ENCODE results near the gene SMPD4. TPM values are rescaled to one million over a fixed set of nuclear protein-coding genes. Genes with fewer than 3 reads are reported as not detected.
"Not testable (repeated sequence)": the region's sequence is repeated elsewhere in the genome, so short reads cannot be mapped to it uniquely, and the experiment has no call there.

Gene SMPD4
- total RNA-seq, 5 donors from 2014 or later (not counting 1 experiment from before 2014, with no cell fraction given): 56.3 to 75.7 (median 62.9) TPM

DNA sequence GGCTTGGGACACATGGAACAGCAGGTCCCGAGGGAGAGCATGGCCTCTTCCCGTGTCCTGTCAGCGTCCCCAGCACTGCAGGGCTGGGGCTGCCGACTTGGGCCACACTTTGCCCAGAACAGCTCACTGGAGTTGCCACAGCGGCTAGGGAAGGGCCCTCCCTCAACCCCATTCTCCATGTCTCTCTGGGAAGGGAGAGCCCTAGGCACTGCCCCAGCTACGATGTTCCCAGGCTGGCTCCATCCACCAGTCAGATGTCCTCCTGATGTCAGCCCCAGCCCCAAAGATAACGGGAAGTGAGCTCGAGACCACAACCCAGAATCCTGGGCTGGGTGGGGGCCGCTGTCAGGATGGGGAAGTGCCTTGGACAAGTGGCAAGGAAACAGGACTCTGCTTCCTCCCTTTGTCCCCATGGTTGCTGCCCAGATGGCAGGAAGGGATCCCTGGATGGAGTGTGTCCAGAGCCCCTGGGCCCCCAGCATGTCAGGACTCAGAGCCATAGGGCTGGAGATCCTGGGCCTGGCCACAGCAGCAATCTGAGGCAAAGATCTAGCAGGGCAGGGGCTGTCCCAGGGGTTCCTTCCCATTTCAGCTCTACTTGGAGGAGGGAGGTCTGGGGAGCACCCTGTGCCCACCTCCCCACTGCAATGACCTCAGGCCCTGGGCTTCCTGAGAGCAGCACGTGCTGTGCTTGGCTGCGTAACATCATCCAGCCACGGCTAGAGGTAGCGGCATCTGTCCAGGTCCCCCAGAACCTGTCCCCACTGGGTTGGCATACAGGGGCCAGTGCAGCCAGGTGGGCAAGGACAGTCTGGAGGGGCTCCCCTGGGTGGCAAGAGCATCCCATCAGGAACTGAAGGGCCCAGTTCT, 38.8 kb downstream of the SMPD4 start:
- H3K9me3 ChIP-seq; H3K27ac Mint-ChIP-seq; H3K4me3 ChIP-seq (ENCODE audit: control insufficient read depth in 1 of 2, extremely low read depth in 1 of 2, low read length in 1 of 2); CTCF ChIA-PET; H3K36me3 ChIP-seq (ENCODE audit: control insufficient read depth in 2 of 2, extremely low read depth in 1 of 2, insufficient read depth in 1 of 2, low read length in 1 of 2); H3K36me3 Mint-ChIP-seq; POLR2A ChIA-PET; ATAC-seq (replicated peaks in 1 of 4); H3K9me3 Mint-ChIP-seq; H3K27ac ChIP-seq (ENCODE audit: low read length): not testable (repeated sequence)
- H3K4me1 ChIP-seq (ENCODE audit: control insufficient read depth in 1 of 2, extremely low read depth in 1 of 2, insufficient read depth in 2 of 2, low read length in 2 of 2): peaks cover 0 to 12% of the 10 kb centered on the region in 2 experiments
- WGBS (ENCODE audit: insufficient coverage): 89% methylated on average over 4 of the region's 13 CpGs
- H3K4me1 Mint-ChIP-seq: peaks cover 0 to 10% (median 10%) of the 10 kb centered on the region in 3 donors
- H3K4me3 Mint-ChIP-seq: peak overlapping the region in 2 of 3 donors; percentile 39 to 79
- peak in 1 of 35 experiments; percentile 13 for DNase-seq
- H3K27me3 ChIP-seq (replicated peaks in 1 of 2; ENCODE audit: control insufficient read depth in 2 of 2, extremely low read depth in 1 of 2, insufficient read depth in 2 of 2, low read length in 1 of 2): peaks cover 4 to 25% of the 10 kb centered on the region in 2 experiments
- peaks cover 5 to 13% of the 10 kb centered on the region in 2 donors for H3K27me3 Mint-ChIP-seq

DNA sequence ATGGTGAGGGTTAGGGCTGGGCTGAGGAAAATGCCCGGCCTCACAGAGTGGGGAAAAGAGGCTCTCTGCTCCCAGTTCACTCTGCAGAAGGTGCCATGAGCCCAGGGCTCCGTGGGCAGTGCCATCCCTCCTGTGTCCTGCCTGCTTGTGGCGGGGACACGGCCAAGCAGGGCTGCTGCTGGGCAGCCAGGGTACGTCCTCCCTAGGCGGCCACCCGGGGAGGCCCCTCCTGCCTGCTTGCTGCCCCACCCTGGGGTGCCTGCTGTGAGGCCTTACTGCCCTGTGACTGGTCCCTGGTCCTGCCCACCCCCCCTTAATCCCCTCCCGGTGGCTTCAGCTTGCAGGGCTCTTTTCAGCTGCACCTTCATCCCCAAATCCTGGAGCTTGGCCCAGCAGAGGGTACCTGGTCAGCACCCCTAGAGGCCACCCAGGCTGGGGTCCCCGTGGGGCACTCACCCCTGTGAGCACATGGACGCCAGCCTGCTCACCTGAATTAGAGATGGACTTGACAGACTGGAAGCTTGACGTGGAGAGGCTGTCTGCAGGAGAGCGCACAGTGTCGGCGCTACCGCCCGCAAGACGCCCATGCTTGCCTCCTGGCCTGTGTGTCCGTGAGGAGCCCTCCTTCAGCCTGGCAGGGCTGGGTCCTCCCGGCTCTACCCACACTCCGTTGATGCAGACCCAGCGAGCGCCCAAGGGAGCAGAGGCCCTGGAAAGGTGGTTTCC, 39.6 kb downstream of the SMPD4 start:
- peak in 1 of 35 experiments; percentile 19 for DNase-seq
- peaks cover 5 to 13% of the 10 kb centered on the region in 2 donors for H3K27me3 Mint-ChIP-seq
- H3K9me3 ChIP-seq; H3K4me3 ChIP-seq (ENCODE audit: control insufficient read depth in 1 of 2, extremely low read depth in 1 of 2, low read length in 1 of 2); H3K4me3 Mint-ChIP-seq; H3K36me3 Mint-ChIP-seq; ATAC-seq (replicated peaks in 1 of 4); H3K27ac Mint-ChIP-seq; POLR2A ChIA-PET; H3K27ac ChIP-seq (ENCODE audit: low read length); H3K36me3 ChIP-seq (ENCODE audit: control insufficient read depth in 2 of 2, extremely low read depth in 1 of 2, insufficient read depth in 1 of 2, low read length in 1 of 2); H3K9me3 Mint-ChIP-seq; CTCF ChIA-PET: not testable (repeated sequence)
- WGBS (ENCODE audit: insufficient coverage): 87% methylated on average over 3 of the region's 22 CpGs
- peaks cover 4 to 22% of the 10 kb centered on the region in 2 experiments for H3K27me3 ChIP-seq (replicated peaks in 1 of 2; ENCODE audit: control insufficient read depth in 2 of 2, extremely low read depth in 1 of 2, insufficient read depth in 2 of 2, low read length in 1 of 2)
- peaks cover 0 to 10% (median 10%) of the 10 kb centered on the region in 3 donors for H3K4me1 Mint-ChIP-seq
- peaks cover 0 to 12% of the 10 kb centered on the region in 2 experiments for H3K4me1 ChIP-seq (ENCODE audit: control insufficient read depth in 1 of 2, extremely low read depth in 1 of 2, insufficient read depth in 2 of 2, low read length in 2 of 2)

DNA sequence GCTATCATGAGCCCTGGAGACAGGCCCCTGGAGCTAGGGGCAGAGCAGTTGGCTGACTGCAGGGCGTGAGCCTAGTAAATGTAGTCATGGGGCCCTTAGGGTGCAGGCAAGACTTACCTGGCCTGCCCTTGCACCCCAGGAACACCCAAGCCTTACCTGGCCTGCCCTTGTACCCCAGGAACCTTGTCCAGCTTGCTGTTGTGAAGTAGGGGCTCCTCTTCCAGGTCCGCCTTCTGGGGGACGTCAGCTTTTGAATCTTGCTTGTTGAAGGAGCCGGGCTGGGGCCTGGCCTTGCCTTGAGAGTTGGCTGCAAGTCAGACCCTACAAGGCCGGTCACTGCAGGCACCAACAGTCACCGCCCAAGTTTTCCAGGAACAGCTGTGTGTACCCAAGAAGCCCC, 40.4 kb downstream of the SMPD4 start:
- ATAC-seq (replicated peaks in 1 of 4); H3K9me3 ChIP-seq; H3K27ac Mint-ChIP-seq; H3K36me3 Mint-ChIP-seq; H3K36me3 ChIP-seq (ENCODE audit: control insufficient read depth in 2 of 2, extremely low read depth in 1 of 2, insufficient read depth in 1 of 2, low read length in 1 of 2); H3K27me3 Mint-ChIP-seq; H3K4me3 Mint-ChIP-seq; DNase-seq; H3K9me3 Mint-ChIP-seq; POLR2A ChIA-PET; H3K27ac ChIP-seq (ENCODE audit: low read length); H3K4me3 ChIP-seq (ENCODE audit: control insufficient read depth in 1 of 2, extremely low read depth in 1 of 2, low read length in 1 of 2); CTCF ChIA-PET: not testable (repeated sequence)
- no CpG with 5 or more reads among the region's 6 CpGs for WGBS (ENCODE audit: insufficient coverage)
- H3K4me1 Mint-ChIP-seq: peaks cover 0 to 10% (median 10%) of the 10 kb centered on the region in 3 donors
- Histone ChIP-seq H3K4me1 (ENCODE audit: control insufficient read depth in 1 of 2, extremely low read depth in 1 of 2, insufficient read depth in 2 of 2, low read length in 2 of 2) (peaks cover 0 to 12% of the 10 kb centered on the region in 2 experiments), H3K27me3 (replicated peaks in 1 of 2; ENCODE audit: control insufficient read depth in 2 of 2, extremely low read depth in 1 of 2, insufficient read depth in 2 of 2, low read length in 1 of 2) (peaks cover under 1 to 23% of the 10 kb centered on the region in 2 experiments)

DNA sequence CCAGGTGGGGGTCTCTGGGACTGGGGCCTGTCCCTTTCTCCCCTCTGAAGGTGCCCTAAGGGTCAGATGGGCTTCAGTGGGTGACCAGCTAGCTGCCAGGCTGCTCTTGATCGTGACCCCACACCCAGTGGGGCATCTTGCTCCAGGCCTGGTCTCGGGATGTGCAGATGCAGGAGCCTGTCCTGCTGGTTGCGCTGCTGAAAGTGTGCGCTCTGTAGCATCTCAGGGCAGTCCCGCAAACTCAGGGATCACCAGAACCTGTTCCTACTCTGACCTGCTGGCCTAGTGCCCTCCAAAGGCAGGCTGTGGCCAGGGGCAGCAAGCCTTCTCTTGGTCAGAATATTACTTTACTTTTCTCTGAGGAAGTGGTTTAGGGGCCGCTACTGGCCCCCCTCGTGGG, 40.9 kb downstream of the SMPD4 start:
- DNase-seq; POLR2A ChIA-PET; H3K27me3 Mint-ChIP-seq; H3K9me3 Mint-ChIP-seq; H3K27ac Mint-ChIP-seq; H3K27ac ChIP-seq (ENCODE audit: low read length); H3K4me3 ChIP-seq (ENCODE audit: control insufficient read depth in 1 of 2, extremely low read depth in 1 of 2, low read length in 1 of 2); H3K4me3 Mint-ChIP-seq; H3K9me3 ChIP-seq; CTCF ChIA-PET; H3K36me3 Mint-ChIP-seq; H3K36me3 ChIP-seq (ENCODE audit: control insufficient read depth in 2 of 2, extremely low read depth in 1 of 2, insufficient read depth in 1 of 2, low read length in 1 of 2); ATAC-seq (replicated peaks in 1 of 4): not testable (repeated sequence)
- WGBS (ENCODE audit: insufficient coverage): no CpG with 5 or more reads among the region's 7 CpGs
- H3K27me3 ChIP-seq (replicated peaks in 1 of 2; ENCODE audit: control insufficient read depth in 2 of 2, extremely low read depth in 1 of 2, insufficient read depth in 2 of 2, low read length in 1 of 2): peaks cover 0 to 22% of the 10 kb centered on the region in 2 experiments
- H3K4me1 ChIP-seq (ENCODE audit: control insufficient read depth in 1 of 2, extremely low read depth in 1 of 2, insufficient read depth in 2 of 2, low read length in 2 of 2): peaks cover 0 to 12% of the 10 kb centered on the region in 2 experiments
- peaks cover 0 to 10% (median 10%) of the 10 kb centered on the region in 3 donors for H3K4me1 Mint-ChIP-seq

DNA sequence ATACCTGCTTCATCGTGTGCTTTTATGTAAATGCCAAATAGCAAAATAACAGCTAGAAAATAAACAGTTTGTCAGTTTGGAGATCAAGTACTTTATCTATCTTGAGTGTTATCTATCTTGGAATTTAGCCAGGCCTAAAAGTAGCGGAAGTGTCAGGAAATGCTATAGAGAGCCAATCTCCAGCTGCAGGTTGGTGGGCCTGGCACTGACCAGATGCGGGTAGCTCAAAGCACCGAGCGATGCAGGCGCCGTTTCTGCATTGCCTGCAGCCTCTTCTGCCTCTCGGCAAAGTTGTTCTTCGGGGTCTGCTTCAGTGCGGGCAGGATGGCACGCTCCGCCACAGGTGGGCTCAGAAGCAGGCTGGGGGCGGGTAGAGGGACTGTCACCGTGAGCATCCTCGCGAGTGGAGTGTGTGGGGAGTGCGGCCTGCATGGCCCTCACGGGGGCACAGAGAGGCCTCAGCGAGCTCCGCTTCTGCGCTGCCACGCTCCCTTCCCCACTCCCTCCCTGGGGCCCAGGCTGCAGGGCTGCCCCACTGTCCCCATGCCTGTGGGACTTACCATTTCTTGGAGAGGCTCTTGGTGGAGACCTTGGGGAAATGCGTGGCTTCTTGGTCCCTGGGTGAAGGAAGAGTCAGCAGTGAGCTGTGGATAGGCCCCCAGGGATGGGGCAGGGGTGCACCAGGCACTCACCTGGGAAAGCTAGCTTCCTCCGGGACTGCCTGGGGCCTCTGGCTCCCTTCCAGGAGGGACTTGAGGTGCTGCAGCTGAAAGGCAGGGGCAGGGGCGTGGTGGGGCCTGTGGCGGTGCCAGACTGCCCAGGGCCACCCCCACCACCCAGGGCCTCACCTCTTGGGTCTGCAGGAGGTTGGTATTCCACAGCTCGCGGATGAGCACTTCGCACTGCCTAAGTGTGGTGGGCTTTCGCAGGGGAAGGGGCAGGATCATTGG, 41.8 kb downstream of the SMPD4 start:
- DNase-seq; H3K4me1 ChIP-seq (ENCODE audit: control insufficient read depth in 1 of 2, extremely low read depth in 1 of 2, insufficient read depth in 2 of 2, low read length in 2 of 2); POLR2A ChIA-PET; ATAC-seq (replicated peaks in 1 of 4); CTCF ChIA-PET; H3K27ac ChIP-seq (ENCODE audit: low read length); H3K4me1 Mint-ChIP-seq; H3K27ac Mint-ChIP-seq; H3K9me3 Mint-ChIP-seq; H3K4me3 ChIP-seq (ENCODE audit: control insufficient read depth in 1 of 2, extremely low read depth in 1 of 2, low read length in 1 of 2); H3K4me3 Mint-ChIP-seq; H3K36me3 ChIP-seq (ENCODE audit: control insufficient read depth in 2 of 2, extremely low read depth in 1 of 2, insufficient read depth in 1 of 2, low read length in 1 of 2); H3K27me3 Mint-ChIP-seq; H3K36me3 Mint-ChIP-seq; H3K9me3 ChIP-seq: not testable (repeated sequence)
- H3K27me3 ChIP-seq (replicated peaks in 1 of 2; ENCODE audit: control insufficient read depth in 2 of 2, extremely low read depth in 1 of 2, insufficient read depth in 2 of 2, low read length in 1 of 2): peaks cover 0 to 16% of the 10 kb centered on the region in 2 experiments
- WGBS (ENCODE audit: insufficient coverage): 93% methylated on average over 14 of the region's 30 CpGs

- H3K9me3 Mint-ChIP-seq; H3K4me3 ChIP-seq (ENCODE audit: control insufficient read depth in 1 of 2, extremely low read depth in 1 of 2, low read length in 1 of 2); H3K4me1 Mint-ChIP-seq; H3K4me3 Mint-ChIP-seq; H3K9me3 ChIP-seq; H3K27me3 Mint-ChIP-seq; H3K36me3 Mint-ChIP-seq; H3K27ac ChIP-seq (ENCODE audit: low read length); CTCF ChIA-PET; H3K4me1 ChIP-seq (ENCODE audit: control insufficient read depth in 1 of 2, extremely low read depth in 1 of 2, insufficient read depth in 2 of 2, low read length in 2 of 2); H3K36me3 ChIP-seq (ENCODE audit: control insufficient read depth in 2 of 2, extremely low read depth in 1 of 2, insufficient read depth in 1 of 2, low read length in 1 of 2); DNase-seq; POLR2A ChIA-PET; H3K27ac Mint-ChIP-seq; ATAC-seq (replicated peaks in 1 of 4): not testable (repeated sequence)
- WGBS (ENCODE audit: insufficient coverage): 82% methylated on average over 8 of the region's 15 CpGs
- H3K27me3 ChIP-seq (replicated peaks in 1 of 2; ENCODE audit: control insufficient read depth in 2 of 2, extremely low read depth in 1 of 2, insufficient read depth in 2 of 2, low read length in 1 of 2): peaks cover 0 to 16% of the 10 kb centered on the region in 2 experiments
Observed at GRCh38 chr2:130138841-130139251, 42.6 kb downstream of the SMPD4 start.

All from T-cell (primary cell).